ENCODE measurements around the gene SLC17A2. TPM values are rescaled to one million over a fixed set of nuclear protein-coding genes. Genes with fewer than 3 reads are reported as not detected.

Gene SLC17A2
- total RNA-seq, 2 experiments from 2014 or later = not detected

DNA sequence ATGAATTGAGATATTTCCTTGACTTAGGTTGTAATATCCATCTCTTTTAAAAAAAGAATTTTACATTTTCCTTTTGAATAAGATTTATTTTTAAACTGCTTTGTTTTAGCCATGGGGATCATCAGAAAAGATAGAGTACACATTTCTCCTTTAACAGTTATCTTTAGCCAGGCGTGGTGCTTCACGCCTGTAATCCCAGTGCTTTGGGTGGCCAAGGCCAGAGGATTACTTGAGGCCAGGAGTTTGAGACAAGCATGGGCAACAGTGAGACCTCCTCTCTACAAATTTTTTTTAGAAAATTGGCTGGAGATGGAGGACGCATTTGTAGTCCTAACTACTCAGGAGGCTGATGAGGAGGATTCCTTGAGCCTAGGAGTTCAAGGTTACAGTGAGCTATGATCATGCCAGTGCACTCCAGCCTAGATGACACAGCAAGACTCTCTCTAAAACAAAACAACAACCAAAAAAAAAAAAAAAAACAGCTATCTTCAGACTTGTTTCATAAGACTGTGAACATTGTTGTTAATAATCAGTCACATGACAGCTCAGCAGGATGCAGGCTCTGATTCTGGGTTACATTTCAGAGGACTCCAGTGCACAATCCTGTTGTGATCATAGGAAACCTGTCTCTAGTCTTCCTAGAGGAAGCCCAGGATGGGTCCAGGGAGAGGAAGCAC, 54.4 kb downstream of the SLC17A2 start:
- Histone ChIP-seq H3K4me1 (ENCODE audit: insufficient read depth, low read length) (peaks cover 29% of the 10 kb centered on the region), H3K27ac (ENCODE audit: low read depth in 1 of 2, low read length in 2 of 2) (no peak overlapping the region), H3K4me3 (ENCODE audit: low read length) (no peak overlapping the region), H3K36me3 (ENCODE audit: insufficient read depth, low read length) (no peaks in the 10 kb centered on the region), H3K27me3 (ENCODE audit: control insufficient read depth in 1 of 2, insufficient read depth in 2 of 2, low read length in 2 of 2) (no peaks in the 10 kb centered on the region), H3K9me3 (ENCODE audit: control insufficient read depth in 1 of 2, insufficient read depth in 1 of 2, low read length in 2 of 2) (no peaks in the 10 kb centered on the region)
- intact Hi-C loops (cut with DNase I, micrococcal nuclease) = no loop called here
- peaks cover 36% of the 10 kb centered on the region for H3K4me1 Mint-ChIP-seq (ENCODE audit: low read depth)
- ChIA-PET CTCF (no interaction called here), POLR2A (no interaction called here)
- DNase-seq = no peak
- no peaks in the 10 kb centered on the region for H3K27me3 Mint-ChIP-seq
- no peaks in the 10 kb centered on the region for H3K9me3 Mint-ChIP-seq
- ATAC-seq (ENCODE audit: poor library complexity) = no peak
- TF ChIP-seq, protein P1, sequence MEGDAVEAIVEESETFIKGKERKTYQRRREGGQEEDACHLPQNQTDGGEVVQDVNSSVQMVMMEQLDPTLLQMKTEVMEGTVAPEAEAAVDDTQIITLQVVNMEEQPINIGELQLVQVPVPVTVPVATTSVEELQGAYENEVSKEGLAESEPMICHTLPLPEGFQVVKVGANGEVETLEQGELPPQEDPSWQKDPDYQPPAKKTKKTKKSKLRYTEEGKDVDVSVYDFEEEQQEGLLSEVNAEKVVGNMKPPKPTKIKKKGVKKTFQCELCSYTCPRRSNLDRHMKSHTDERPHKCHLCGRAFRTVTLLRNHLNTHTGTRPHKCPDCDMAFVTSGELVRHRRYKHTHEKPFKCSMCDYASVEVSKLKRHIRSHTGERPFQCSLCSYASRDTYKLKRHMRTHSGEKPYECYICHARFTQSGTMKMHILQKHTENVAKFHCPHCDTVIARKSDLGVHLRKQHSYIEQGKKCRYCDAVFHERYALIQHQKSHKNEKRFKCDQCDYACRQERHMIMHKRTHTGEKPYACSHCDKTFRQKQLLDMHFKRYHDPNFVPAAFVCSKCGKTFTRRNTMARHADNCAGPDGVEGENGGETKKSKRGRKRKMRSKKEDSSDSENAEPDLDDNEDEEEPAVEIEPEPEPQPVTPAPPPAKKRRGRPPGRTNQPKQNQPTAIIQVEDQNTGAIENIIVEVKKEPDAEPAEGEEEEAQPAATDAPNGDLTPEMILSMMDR (IDR thresholded peaks at IDR 0.05) = no peak
- H3K36me3 Mint-ChIP-seq (ENCODE audit: low read depth) = no peaks in the 10 kb centered on the region
- H3K27ac Mint-ChIP-seq = no peak overlapping the region
- no peak overlapping the region for H3K4me3 Mint-ChIP-seq

- CTCF ChIA-PET = no interaction called here
These were observed 55.0 kb downstream of the SLC17A2 start for GRCh38 chr6:25875563-25875905.

DNA sequence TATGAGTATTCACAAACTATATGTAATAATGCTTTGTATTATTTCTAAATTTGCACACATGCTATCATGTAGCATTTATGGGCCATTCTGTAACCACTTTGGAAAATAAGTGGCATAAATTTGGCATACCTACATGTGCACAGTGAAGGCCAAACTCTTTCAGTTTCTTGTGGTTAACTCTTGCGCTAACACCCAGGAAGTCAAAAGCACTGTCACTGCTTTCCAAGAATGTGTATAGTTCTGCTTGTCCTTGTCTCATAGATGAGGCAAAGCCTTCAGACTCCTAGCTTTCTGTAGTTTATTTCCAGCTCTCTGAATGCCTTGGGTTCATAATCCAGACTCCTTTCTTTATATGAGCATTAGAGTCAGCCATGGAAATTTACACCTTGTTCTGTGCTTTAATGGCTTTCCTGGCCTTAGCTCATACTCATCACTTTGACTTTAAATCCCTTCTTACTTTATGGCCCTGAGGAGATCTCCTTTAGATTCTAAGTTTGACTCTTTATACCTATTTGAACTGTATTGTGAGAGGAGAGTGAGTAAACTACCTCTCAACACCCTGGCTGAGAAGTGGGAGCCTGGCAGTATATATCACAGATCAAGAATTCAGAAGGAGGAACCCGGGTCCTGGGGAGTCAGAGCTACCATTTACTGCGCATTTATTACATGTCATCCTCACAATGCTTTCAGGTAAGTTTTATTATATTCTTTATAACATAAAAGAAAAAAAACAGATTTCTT, 55.5 kb downstream of the SLC17A2 start:
- Histone ChIP-seq H3K9me3 (ENCODE audit: control insufficient read depth in 1 of 2, insufficient read depth in 1 of 2, low read length in 2 of 2) (no peaks in the 10 kb centered on the region), H3K27me3 (ENCODE audit: control insufficient read depth in 1 of 2, insufficient read depth in 2 of 2, low read length in 2 of 2) (no peaks in the 10 kb centered on the region), H3K36me3 (ENCODE audit: insufficient read depth, low read length) (no peaks in the 10 kb centered on the region), H3K4me1 (ENCODE audit: insufficient read depth, low read length) (peaks cover 29% of the 10 kb centered on the region), H3K27ac (ENCODE audit: low read depth in 1 of 2, low read length in 2 of 2) (no peak overlapping the region), H3K4me3 (ENCODE audit: low read length) (no peak overlapping the region)
- H3K36me3 Mint-ChIP-seq (ENCODE audit: low read depth) = no peaks in the 10 kb centered on the region
- ATAC-seq (ENCODE audit: poor library complexity) (peak; percentile 51), DNase-seq (peak in 3 of 14 experiments; percentile 23 to 65 (median 26))
- TF ChIP-seq, protein P1 (IDR thresholded peaks at IDR 0.05) = no peak
- CTCF ChIA-PET = no interaction called here
- H3K9me3 Mint-ChIP-seq = no peaks in the 10 kb centered on the region
- H3K4me3 Mint-ChIP-seq = no peak overlapping the region
- H3K27ac Mint-ChIP-seq = no peak overlapping the region
- POLR2A ChIA-PET = interaction anchor here (0.8 kb wide), 1 partner anchor 117 kb away, joined by 3 read pairs; no protein-coding TSS in a partner anchor
- peaks cover 36% of the 10 kb centered on the region for H3K4me1 Mint-ChIP-seq (ENCODE audit: low read depth)
- no peaks in the 10 kb centered on the region for H3K27me3 Mint-ChIP-seq
- intact Hi-C loops (cut with DNase I, micrococcal nuclease) = no loop called here

More at GRCh38 chr6:25875563-25875905, 55.0 kb downstream of the SLC17A2 start:
- TF ChIP-seq, protein P1 (IDR thresholded peaks at IDR 0.05) = no peak
- Mint-ChIP-seq H3K4me1 (ENCODE audit: low read depth) (peaks cover 36% of the 10 kb centered on the region), H3K4me3 (no peak overlapping the region), H3K9me3 (no peaks in the 10 kb centered on the region), H3K36me3 (ENCODE audit: low read depth) (no peaks in the 10 kb centered on the region), H3K27me3 (no peaks in the 10 kb centered on the region), H3K27ac (no peak overlapping the region)
- no peak overlapping the region for H3K4me3 ChIP-seq (ENCODE audit: low read length)
- H3K4me1 ChIP-seq (ENCODE audit: insufficient read depth, low read length) = peaks cover 29% of the 10 kb centered on the region
- no peaks in the 10 kb centered on the region for H3K27me3 ChIP-seq (ENCODE audit: control insufficient read depth in 1 of 2, insufficient read depth in 2 of 2, low read length in 2 of 2)
- H3K36me3 ChIP-seq (ENCODE audit: insufficient read depth, low read length) = no peaks in the 10 kb centered on the region
- DNase-seq = no peak
- no peak for ATAC-seq (ENCODE audit: poor library complexity)
- intact Hi-C loops (cut with DNase I, micrococcal nuclease) = no loop called here
- H3K9me3 ChIP-seq (ENCODE audit: control insufficient read depth in 1 of 2, insufficient read depth in 1 of 2, low read length in 2 of 2) = no peaks in the 10 kb centered on the region
- no peak overlapping the region for H3K27ac ChIP-seq (ENCODE audit: low read depth in 1 of 2, low read length in 2 of 2)
- POLR2A ChIA-PET = no interaction called here
